ENCODE measurements around the gene EXOC3L4.

The EXOC3L4 gene

DNA sequence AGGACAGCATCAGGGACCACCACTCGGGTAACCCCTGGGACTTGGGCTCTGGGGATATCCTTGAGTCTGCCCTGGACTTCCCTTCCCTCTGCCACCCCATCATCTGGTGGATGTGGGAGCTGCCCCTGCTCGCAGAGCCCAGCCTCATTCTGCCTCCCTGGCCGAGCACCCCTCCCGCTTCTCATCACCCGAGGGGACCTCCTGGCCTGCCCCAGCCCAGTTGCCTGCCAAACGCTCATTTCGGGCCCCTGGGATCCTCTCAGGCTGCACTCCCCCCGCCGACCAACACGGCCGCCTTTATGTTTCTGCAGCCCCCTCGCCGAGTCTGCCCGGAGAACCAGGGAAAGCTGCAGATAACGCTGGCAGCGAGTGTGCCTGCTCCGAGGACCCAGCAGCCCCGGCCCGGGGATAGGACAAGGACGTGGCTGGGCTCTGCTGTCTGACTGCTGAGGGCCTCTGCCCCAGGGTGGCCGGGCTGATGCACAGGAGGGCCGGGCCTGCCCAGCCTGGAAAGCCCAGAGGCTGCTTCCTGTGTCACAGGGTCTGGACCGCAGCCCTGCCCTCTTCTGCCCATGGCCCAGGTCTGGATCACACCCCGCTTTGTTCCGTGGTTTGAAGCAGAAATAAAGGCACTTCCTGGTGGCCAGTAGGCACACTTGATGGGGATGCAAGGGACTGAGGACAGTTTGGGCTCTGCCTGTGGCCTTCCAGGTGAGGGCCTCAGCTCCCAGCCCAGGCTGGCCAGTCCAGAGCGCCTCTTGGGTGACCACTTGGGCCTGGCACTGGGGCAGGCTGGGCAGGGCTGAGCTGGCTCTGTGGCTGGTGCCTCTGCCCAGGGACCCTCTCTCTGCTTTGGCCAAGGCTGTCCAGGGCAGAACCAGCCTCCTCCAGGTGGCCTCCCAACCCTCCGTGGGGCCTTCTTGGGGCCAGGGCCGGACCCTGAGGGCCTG lies 4.9 kb upstream of the EXOC3L4 start:
- TF ChIP-seq POLR2AphosphoS5 (IDR thresholded peaks at IDR 0.05; ENCODE audit: low read depth, low read length) (no peak), TAF1 (IDR thresholded peaks at IDR 0.05; ENCODE audit: borderline replicate concordance, insufficient read depth, low read length) (no peak), FOXP2 (optimal IDR thresholded peaks at IDR 0.05; ENCODE audit: borderline replicate concordance, extremely low read depth, extremely low read length, insufficient read depth) (no peak), REST (IDR thresholded peaks at IDR 0.05; ENCODE audit: insufficient read depth in 1 of 2, low read depth in 2 of 2, low read length in 2 of 2) (no peak), SIN3A (IDR thresholded peaks at IDR 0.05; ENCODE audit: borderline replicate concordance, insufficient read depth, low read length) (no peak)

GRCh38 chr14:103090481-103091020 lies 4.0 kb upstream of the EXOC3L4 start:
- no peak for TF ChIP-seq FOXP2 (optimal IDR thresholded peaks at IDR 0.05; ENCODE audit: borderline replicate concordance, extremely low read depth, extremely low read length, insufficient read depth)
- TF ChIP-seq TAF1 (IDR thresholded peaks at IDR 0.05; ENCODE audit: borderline replicate concordance, insufficient read depth, low read length), result no peak
- no peak for TF ChIP-seq REST (IDR thresholded peaks at IDR 0.05; ENCODE audit: insufficient read depth in 1 of 2, low read depth in 2 of 2, low read length in 2 of 2)
- TF ChIP-seq POLR2AphosphoS5 (IDR thresholded peaks at IDR 0.05; ENCODE audit: low read depth, low read length), result no peak
- no peak for TF ChIP-seq SIN3A (IDR thresholded peaks at IDR 0.05; ENCODE audit: borderline replicate concordance, insufficient read depth, low read length)

- TF ChIP-seq SIN3A (IDR thresholded peaks at IDR 0.05; ENCODE audit: borderline replicate concordance, insufficient read depth, low read length) (no peak), FOXP2 (optimal IDR thresholded peaks at IDR 0.05; ENCODE audit: borderline replicate concordance, extremely low read depth, extremely low read length, insufficient read depth) (no peak), POLR2AphosphoS5 (IDR thresholded peaks at IDR 0.05; ENCODE audit: low read depth, low read length) (no peak)
These were observed 3.3 kb upstream of the EXOC3L4 start for GRCh38 chr14:103091041-103091882.

DNA sequence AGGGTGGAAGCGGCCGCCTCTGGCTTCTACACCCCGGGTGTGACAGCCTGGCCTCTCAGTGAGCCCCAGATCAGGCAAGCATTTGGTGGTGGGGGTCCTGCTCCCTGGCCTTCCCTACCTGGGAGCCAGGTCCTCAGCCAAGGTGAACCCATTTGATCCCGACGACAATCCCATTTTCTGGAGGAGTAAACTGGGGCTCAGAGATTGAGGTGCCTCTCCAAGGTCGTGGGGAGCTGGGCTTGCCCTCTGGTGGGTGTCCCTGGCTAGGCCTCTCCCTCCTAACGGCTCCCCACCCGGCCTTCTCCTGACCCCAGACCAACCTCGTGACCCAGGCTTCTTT lies 2.7 kb upstream of the EXOC3L4 start:
- TF ChIP-seq TAF1 (IDR thresholded peaks at IDR 0.05; ENCODE audit: borderline replicate concordance, insufficient read depth, low read length) (no peak), REST (IDR thresholded peaks at IDR 0.05; ENCODE audit: insufficient read depth in 1 of 2, low read depth in 2 of 2, low read length in 2 of 2) (no peak), SIN3A (IDR thresholded peaks at IDR 0.05; ENCODE audit: borderline replicate concordance, insufficient read depth, low read length) (no peak)

- TF ChIP-seq FOXP2 (optimal IDR thresholded peaks at IDR 0.05; ENCODE audit: borderline replicate concordance, extremely low read depth, extremely low read length, insufficient read depth), result no peak
These were observed 594 bp upstream of the EXOC3L4 start for GRCh38 chr14:103093856-103094405.
